Erythroblast (primary cell): ENCODE results near the gene BNIPL.

Experiments used
- GATA1 ChIP-seq: IDR thresholded peaks from 2 replicates; pipeline ENCODE4 v1.6.1; 2011; ENCODE audit warnings: low read depth, mild to moderate bottlenecking, control low read depth, low read length, moderate library complexity
- POLR2A ChIP-seq: IDR thresholded peaks from 2 replicates; pipeline ENCODE4 v1.6.1; 2011; ENCODE audit warnings: mild to moderate bottlenecking, low read length

- no peak for TF ChIP-seq POLR2A
- TF ChIP-seq GATA1: no peak
Observed at GRCh38 chr1:151012684-151013471, 23.5 kb upstream of the BNIPL start.
